ENCODE measurements around the gene THAP7.

THAP7 gene

DNA sequence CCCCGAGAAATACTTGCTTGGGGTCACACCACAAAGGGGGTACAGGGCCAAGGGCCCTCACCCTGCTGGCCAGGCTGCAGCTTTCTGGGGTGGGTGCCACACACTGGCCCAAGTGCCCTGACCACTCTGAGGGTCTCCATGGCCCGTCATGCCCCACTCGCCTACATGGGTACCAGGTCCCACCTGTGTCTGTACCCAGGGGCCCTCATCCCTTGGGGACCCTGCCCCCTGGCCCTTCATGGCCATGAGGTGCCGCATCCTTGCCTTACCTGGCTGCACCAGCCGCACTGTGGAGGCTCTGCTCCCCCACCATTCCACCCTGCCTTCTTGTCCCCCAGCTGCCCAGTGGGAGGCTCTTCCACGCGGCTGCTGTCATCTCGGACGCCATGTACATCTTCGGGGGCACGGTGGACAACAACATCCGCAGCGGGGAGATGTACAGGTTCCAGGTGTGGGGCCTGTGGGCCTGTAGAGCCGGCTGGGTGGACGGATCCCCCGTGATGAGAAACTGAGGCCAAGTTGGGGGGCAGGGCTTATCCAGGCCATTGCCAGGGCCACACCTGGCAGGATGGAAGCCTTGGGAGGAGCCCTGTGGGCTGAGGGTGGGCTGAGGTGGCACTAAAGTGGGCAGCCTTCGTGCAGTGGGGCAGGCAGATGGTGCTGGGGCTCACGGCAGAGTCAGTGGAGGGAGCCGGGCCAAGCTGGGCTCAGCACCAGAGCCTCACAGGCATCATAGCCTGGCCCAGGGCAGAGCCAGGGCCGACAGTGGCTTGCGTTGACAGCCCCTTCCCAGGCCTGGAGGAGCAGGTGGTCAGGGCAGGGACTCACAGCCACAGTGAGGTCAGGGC, 9.2 kb downstream of the THAP7 start:
- DNase-seq = no peak

DNA sequence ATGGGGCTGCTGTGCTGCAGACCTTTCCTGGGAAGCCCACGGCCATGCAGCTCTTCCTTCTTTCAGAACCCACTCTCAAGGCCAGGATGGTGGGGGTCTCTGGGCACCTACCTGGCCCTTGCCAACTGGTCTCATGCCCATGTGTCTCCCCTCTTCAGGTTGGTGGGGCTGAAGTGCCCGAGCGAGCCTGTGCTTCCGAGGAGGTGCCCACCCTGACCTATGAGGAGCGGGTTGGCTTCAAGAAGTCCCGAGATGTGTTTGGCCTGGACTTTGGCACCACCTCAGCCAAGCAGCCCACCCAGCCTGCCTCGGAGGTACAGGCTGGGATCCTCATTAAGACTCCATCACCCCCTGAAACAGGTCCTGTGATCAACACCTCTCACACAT, 9.9 kb downstream of the THAP7 start:
- DNase-seq = no peak

GRCh38 chr22:20991252-20992055, 10.5 kb downstream of the THAP7 start:
- no peak for DNase-seq

DNA sequence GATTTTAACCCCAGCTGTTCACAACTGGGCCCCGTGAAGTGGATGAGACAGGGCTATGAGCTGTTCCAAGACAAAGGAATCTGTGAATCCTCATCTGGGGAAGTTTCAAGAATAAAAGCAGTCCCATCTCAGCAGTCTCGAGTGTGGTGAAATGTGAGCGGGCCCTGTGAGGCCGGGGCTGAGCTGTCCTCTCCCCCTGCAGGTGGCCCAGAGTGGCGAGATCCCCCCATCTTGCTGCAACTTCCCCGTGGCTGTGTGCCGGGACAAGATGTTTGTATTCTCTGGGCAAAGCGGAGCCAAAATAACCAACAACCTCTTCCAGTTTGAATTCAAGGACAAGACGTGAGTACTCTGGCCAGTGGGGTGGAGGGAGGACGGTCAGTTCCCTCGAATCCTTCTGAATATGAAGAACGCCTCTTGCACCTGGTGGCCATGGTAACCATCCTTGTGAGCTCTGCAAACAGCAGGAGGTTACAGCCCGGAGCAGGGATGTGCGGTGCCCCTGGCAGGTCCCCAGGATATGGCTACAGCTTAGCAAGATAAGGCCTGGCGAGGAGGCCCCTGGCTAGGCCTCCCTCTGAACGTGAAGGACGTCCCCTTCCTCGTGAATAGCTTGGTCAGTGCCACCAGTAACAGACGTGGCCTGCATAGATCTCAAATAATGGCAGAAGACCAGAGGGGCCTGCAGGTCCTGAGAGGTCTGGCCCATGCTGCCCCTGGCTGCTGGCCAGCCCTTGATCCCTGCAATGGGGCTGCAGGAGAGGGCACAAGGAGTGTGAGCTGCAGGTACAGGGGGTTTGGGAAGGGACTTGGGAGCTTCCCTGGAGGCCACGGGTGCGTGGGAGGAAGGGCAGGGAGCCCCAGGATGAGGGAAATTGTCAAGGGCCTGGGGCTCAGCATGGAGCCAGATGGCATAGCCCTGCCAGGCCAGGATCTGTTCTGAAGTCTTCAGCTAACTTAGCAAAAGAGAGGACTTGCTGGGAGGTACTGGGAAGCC, 11.4 kb downstream of the THAP7 start:
- DNase-seq = no peak

DNA sequence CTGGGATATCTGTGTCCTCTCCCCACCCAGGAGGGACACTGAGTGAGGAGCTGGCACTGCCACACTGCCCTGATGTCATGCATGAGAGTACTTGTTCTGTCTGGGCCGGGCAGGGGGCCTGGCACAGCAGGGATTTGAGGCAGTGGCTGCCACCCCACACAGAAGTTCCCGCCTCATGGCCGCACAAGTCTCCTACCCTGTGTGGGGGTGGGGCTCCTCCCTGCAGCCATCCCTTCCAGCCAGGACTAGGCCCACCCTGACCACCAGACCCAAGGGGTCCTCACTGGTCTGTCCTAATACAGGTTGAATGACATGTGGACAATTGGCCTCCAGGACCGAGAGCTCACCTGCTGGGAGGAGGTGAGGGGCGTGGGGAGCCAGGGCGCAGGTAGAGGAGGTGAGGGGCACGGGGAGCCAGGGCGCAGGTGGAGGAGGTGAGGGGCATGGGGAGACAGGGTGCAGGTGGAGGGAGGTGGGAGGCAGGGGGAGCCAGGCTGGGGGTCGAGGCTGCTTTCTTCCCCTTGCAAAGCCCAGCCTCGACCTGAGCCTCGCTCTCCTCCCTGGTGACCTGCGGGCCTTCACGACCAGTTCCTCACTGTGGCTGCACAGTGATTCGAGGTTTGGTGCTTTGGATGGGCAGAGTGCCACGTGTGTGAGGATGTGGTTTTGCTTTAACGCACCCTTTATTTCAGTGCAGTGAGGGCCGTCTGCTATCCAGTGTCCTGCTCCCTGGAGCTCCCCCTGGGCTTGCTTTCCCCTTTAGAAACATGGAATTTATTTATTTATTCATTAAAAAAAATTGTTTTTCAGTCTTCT, 12.4 kb downstream of the THAP7 start:
- DNase-seq = no peak

DNA sequence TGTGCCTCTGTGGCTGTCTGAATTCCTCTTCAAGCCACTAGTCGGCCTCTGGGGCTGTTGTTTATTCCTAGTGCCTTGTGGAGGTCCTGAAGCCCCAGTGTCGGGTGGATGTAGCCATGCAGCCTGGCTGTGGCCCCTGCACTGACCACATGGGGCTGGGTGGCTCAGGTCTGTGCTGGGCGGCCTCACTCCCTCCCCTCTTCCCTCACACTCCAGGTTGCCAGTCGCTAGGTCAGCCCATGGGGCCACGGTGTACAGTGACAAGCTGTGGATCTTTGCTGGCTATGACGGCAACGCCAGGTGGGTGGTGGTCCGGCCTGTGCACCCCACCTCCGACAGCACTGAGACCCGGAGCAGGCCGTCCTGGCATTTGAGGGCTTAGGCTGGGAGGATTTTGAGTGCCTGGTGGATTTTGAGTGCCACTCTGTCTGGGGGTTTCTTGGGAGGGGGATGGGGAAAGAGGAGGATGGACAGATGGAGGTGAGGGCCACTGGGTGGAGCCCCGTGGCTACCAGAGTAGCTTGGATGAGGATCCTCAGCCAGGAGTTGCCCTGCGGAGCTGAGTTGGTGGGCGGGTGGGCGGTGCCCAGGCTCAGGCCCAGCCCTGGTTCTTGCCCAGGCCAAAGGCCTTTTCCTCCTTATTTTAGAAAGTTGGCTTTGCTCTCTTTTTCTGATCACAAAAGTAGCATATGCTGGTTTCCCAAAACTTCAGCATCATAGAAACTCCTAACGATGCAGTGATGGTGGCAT, 13.2 kb downstream of the THAP7 start:
- DNase-seq = no peak

- no peak for DNase-seq
Observed at GRCh38 chr22:20987375-20987774, 14.5 kb downstream of the THAP7 start.

- no peak for DNase-seq
Observed at GRCh38 chr22:20986365-20986764, 15.6 kb downstream of the THAP7 start.

DNA sequence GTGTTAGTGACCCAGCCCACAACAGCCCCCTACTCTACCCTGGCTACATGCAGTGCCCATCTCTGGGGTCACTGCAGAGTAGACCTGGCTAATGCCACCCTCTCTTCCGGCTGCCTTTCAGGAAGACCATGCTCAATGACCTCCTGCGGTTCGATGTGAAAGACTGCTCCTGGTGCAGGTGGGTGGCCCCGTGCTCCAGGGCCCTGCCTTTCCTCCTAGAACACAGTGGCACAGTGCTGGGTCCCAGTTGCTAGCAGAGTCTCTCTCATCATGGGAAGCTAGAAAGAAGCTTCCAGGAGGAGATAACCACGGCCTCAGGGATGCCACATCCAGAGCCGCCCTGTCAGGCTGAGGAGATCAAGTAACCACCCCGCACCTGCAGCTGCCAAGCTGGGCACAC, 16.2 kb downstream of the THAP7 start:
- DNase-seq = no peak

GRCh38 chr22:20983081-20983771, 18.7 kb downstream of the THAP7 start:
- DNase-seq = no peak

DNA sequence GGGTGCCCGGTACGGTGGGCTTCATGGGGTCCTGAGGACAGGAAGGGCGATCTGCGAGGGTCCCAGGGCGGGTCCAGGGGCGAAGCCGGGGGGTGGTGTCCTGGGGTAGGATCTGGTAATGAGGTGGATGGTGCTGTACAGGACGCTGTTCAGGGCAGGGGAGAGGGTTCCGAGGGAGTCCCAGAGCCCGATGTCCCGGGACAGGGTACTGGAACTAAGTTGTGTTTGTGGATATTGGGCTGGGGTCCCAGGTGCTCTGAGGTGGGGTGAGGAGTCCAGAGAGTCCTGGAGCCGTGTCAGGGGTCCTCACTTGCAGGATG, 19.4 kb downstream of the THAP7 start:
- no peak for DNase-seq

- peak; percentile 33 to 38 for DNase-seq
Observed at GRCh38 chr22:20981787-20982562, 19.9 kb downstream of the THAP7 start, which contains the start of gene LZTR1. Gene LZTR1 (plus strand): TSS chr22:20982297. CDS start chr22:20982372, 75 bp downstream.

GRCh38 chr22:20980938-20981722, 20.8 kb downstream of the THAP7 start:
- DNase-seq = no peak

DNA sequence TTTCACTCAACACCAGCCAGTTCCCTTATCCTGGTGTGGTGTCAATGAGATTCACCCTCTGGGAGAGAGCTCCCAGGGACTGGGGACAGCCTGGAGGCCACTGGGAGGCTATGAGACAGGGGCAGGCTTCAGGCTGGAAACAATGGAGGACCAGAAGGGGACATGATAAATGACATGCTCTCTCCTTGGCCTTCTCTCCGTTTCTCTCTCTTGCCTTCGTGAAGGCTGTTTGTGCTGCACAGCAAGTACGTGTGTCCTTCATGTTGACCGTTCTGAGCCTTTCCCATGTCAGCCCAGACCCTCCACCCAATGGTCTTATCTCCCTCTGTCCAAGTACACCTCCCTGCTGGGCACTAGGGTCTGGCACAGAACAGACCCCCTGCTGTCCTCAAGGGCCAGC, 21.4 kb downstream of the THAP7 start:
- no peak for DNase-seq

- no peak for DNase-seq
Observed at GRCh38 chr22:20979940-20980453, 21.9 kb downstream of the THAP7 start.

DNA sequence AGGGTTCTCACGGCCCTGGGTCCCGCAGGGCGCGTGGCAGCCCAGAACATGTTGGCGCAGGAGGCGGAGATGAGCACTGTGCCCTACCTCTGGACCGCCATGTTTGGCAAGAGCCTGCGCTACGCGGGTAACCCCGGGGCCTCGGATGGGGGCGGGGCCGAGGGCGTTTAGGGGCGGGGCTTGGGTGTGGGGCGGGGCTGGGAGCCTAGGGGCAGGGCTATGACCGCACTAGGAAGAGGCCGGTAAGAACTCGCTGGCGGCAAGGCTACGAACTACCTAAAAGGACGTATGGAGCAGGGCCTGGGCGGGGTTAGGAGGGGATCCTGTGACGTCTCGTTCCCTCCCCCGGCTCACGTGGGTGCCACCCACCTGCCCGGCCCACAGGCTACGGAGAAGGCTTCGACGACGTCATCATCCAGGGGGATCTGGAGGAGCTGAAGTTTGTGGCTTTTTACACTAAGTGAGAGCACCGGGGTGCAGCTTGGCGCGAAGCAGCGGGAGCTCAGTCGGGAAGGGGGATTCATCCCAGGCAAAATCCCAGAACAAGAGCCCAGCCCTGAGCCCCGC, 22.6 kb downstream of the THAP7 start:
- no peak for DNase-seq

DNA sequence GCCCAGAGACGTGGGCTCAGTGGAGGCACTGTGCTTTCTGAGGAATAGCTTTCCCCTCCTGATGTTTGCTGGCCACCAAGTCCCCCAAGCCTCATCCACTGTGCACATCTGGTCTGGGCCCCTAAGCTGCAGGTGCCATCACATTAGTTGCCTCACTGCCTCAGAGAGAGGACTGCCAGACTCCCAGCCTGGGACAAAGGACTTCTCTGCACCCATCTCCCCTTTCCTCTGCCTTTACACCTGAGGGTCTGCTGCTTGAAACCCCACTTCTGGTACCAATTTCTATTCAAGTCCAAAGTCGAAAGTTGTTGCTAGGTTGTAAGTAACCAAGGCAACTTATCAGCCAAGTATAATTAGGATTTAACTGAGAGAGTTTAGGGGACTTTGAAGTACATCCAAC, 23.5 kb downstream of the THAP7 start:
- no peak for DNase-seq

DNA sequence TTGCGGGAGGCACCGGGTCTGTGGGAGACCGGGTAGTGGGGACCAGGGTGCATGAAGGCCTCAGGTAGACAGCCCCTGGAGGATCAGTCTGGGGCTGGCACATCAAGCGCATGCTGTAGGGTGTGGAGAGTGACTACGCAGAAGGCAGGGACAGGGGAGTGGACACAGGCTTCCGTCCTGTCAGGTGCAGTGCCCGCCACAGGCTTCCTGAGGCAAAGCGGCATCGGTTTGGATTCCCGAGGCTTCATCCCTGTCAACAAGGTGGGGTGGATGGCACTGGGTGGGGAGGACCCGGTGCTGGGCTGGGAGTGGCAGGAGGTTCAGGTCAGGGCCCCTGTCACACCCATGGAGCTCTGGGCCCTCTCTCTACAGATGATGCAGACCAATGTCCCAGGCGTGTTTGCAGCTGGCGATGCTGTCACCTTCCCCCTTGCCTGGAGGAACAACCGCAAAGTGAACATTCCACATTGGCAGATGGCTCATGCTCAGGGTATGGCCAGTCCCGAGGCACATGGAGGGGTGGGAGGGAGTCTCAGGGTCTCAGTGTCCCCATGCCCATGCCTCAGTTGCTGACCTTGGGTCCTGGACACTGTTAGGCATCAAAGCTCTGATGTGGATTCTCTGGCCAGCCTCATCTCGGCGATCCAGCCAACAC, 24.3 kb downstream of the THAP7 start:
- DNase-seq = no peak
